Smooth muscle cell (in vitro differentiated cells): Measurements from ENCODE around the gene STK32B. TPM values are rescaled to one million over a fixed set of nuclear protein-coding genes. Genes with fewer than 3 reads are reported as not detected.
"Not testable (repeated sequence)": the region's sequence is repeated elsewhere in the genome, so short reads cannot be mapped to it uniquely, and the experiment has no call there.

Experiments
- DNase-seq: peaks from one replicate; lab custom pipeline; 2025; ENCODE audit not compliant: unreplicated experiment; lab: John Stamatoyannopoulos, UW
- H2AFZ ChIP-seq: fragments of 200-600 bp; sonication (generic); 2 replicates; pipeline ENCODE4 v1.6.0; 2016; ENCODE audit warnings: antibody characterized with exemption, low read depth, mild to moderate bottlenecking
- H3F3A ChIP-seq: fragments of 200-600 bp; sonication (generic); 2 replicates; pipeline ENCODE4 v1.6.0; 2017; ENCODE audit warnings: antibody characterized with exemption, low read depth
- H3K27ac ChIP-seq: fragments of 200-600 bp; sonication (generic); 2 replicates; pipeline ENCODE4 v1.5.1; 2016; ENCODE audit warnings: low read depth, mild to moderate bottlenecking
- H3K27me3 ChIP-seq: fragments of 200-600 bp; sonication (generic); 2 replicates; pipeline ENCODE4 v1.6.1; 2016; ENCODE audit warnings: low read depth, mild to moderate bottlenecking
- H3K36me3 ChIP-seq: fragments of 200-600 bp; sonication (generic); 2 replicates; pipeline ENCODE4 v1.5.1; 2016; ENCODE audit warnings: low read depth
- H3K4me1 ChIP-seq: fragments of 200-600 bp; sonication (generic); 2 replicates; pipeline ENCODE4 v1.5.1; 2016; ENCODE audit warnings: low read depth
- H3K4me2 ChIP-seq: fragments of 200-600 bp; sonication (generic); 2 replicates; pipeline ENCODE4 v1.6.0; 2016; ENCODE audit warnings: mild to moderate bottlenecking
- H3K4me3 ChIP-seq: fragments of 200-600 bp; sonication (generic); 2 replicates; pipeline ENCODE4 v1.5.1; 2016; ENCODE audit warnings: mild to moderate bottlenecking
- H3K79me2 ChIP-seq: fragments of 200-600 bp; sonication (generic); 2 replicates; pipeline ENCODE4 v1.6.0; 2016; ENCODE audit warnings: low read depth, mild to moderate bottlenecking
- H3K9ac ChIP-seq: fragments of 200-600 bp; sonication (generic); 2 replicates; pipeline ENCODE4 v1.6.0; 2016; ENCODE audit warnings: low read depth
- H3K9me3 ChIP-seq: fragments of 200-600 bp; sonication (generic); replicated peaks from 2 replicates; pipeline ENCODE4 v1.5.1; 2016; ENCODE audit warnings: low read depth
- H4K20me1 ChIP-seq: fragments of 200-600 bp; sonication (generic); 2 replicates; pipeline ENCODE4 v1.6.0; 2016; ENCODE audit warnings: low read depth
- WGBS: methylation state at CpG from one replicate; pipeline ENCODE4 v1.1.7; 2016; ENCODE audit warnings: low lambda C conversion rate; 5-methylcytosine and 5-hydroxymethylcytosine counted together
- polyA plus RNA-seq: library from polyadenylated mRNA; unstranded; fragments of >200 nt; fragmentation: Nextera tagmentation; extraction: Ambion mirVana; gene quantifications from 2 replicates; pipeline ENCODE4 v1.2.1, GENCODE V29; 2016
- total RNA-seq: library from RNA; depleted of rRNA; stranded (reverse); fragments of >200 nt; gene quantifications from 2 replicates; pipeline ENCODE4 v1.2.3, GENCODE V29; 2014
- TF ChIP-seq, protein P1 (sequence below): fragments of 200-600 bp; sonication (generic); IDR thresholded peaks from 2 replicates; pipeline ENCODE4 v1.5.1; 2017; ENCODE audit warnings: borderline replicate concordance, mild to moderate bottlenecking, antibody characterized with exemption; ENCODE audit not compliant: insufficient read depth, poor library complexity, severe bottlenecking

STK32B gene
- total and polyA plus RNA-seq, 2 experiments from 2014 or later: 3.5 to 4.0 TPM

DNA sequence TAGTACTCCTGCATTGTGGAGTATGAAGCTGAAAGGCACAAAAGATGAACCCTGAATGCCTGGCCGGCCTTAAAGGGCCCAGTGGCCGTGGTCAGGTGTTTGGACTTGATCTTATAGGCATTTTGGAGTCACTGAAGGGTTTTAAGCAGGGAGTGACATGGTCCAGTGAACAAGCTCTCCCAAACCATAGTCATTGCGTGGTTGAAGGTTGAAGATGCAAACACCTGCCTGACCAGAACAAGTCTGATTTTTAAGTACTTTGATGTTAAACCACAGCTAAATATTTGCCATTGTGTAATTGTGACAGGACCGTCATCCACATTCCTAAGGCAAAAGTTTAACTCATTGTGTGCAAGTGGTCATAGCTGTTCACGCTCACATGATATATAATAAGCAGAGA, 3.3 kb downstream of the STK32B start:
- 72% methylated on average over 5 of the region's 5 CpGs for WGBS
- Histone ChIP-seq H3K27ac (no peak overlapping the region), H3K36me3 (no peaks in the 10 kb centered on the region), H3K27me3 (peaks cover 5% of the 10 kb centered on the region), H3K9ac (no peak overlapping the region), H3K9me3 (no peaks in the 10 kb centered on the region), H3F3A (no peaks in the 10 kb centered on the region), H3K4me2 (no peak overlapping the region), H4K20me1 (no peaks in the 10 kb centered on the region), H3K79me2 (no peaks in the 10 kb centered on the region), H3K4me1 (peaks cover 5% of the 10 kb centered on the region), H2AFZ (no peak overlapping the region), H3K4me3 (no peak overlapping the region)
- no peak for DNase-seq
- TF ChIP-seq, protein P1, sequence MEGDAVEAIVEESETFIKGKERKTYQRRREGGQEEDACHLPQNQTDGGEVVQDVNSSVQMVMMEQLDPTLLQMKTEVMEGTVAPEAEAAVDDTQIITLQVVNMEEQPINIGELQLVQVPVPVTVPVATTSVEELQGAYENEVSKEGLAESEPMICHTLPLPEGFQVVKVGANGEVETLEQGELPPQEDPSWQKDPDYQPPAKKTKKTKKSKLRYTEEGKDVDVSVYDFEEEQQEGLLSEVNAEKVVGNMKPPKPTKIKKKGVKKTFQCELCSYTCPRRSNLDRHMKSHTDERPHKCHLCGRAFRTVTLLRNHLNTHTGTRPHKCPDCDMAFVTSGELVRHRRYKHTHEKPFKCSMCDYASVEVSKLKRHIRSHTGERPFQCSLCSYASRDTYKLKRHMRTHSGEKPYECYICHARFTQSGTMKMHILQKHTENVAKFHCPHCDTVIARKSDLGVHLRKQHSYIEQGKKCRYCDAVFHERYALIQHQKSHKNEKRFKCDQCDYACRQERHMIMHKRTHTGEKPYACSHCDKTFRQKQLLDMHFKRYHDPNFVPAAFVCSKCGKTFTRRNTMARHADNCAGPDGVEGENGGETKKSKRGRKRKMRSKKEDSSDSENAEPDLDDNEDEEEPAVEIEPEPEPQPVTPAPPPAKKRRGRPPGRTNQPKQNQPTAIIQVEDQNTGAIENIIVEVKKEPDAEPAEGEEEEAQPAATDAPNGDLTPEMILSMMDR: no peak

GRCh38 chr4:5055411-5055810, 4.1 kb downstream of the STK32B start:
- no peak for DNase-seq
- Histone ChIP-seq H3K27me3 (peaks cover 5% of the 10 kb centered on the region), H3K9ac (no peak overlapping the region), H3K27ac (no peak overlapping the region), H3K36me3 (no peaks in the 10 kb centered on the region), H3F3A (no peaks in the 10 kb centered on the region), H2AFZ (no peak overlapping the region), H3K79me2 (no peaks in the 10 kb centered on the region), H3K9me3 (peaks cover 4% of the 10 kb centered on the region), H3K4me2 (no peak overlapping the region), H3K4me3 (no peak overlapping the region), H3K4me1 (peaks cover 5% of the 10 kb centered on the region), H4K20me1 (no peaks in the 10 kb centered on the region)
- TF ChIP-seq, protein P1: no peak
- WGBS: 76% methylated on average over 5 of the region's 5 CpGs

GRCh38 chr4:5066101-5066500, 14.8 kb downstream of the STK32B start:
- WGBS: 80% methylated on average over 3 of the region's 3 CpGs

DNA sequence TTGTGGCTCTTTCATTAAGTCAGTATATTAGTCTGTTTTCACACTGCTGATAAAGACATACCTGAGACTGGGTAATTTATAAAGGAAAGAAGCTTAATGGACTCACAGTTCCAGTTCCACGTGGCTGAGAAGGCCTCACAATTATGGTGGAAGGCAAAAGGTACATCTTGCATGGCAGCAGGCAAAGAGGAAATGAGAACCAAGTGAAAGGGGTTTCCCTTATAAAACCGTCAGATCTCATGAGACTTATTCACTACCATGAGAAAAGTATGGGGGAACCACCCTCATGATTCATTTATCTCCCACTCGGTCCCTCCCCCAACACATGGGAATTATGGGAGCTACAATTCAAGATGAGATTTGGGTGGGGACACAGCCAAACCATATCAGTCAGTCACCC, 15.7 kb downstream of the STK32B start:
- H3K4me3 ChIP-seq, H3K9me3 ChIP-seq, H4K20me1 ChIP-seq, DNase-seq, H3K9ac ChIP-seq, H3F3A ChIP-seq, H3K4me2 ChIP-seq, H3K27ac ChIP-seq, H3K36me3 ChIP-seq, H3K27me3 ChIP-seq, H3K79me2 ChIP-seq, H3K4me1 ChIP-seq, H2AFZ ChIP-seq: not testable (repeated sequence)
- WGBS: 86% methylated on average over 3 of the region's 3 CpGs

More at GRCh38 chr4:5066101-5066500, 14.8 kb downstream of the STK32B start:
- no peaks in the 10 kb centered on the region for H3K36me3 ChIP-seq
- no peak overlapping the region for H3K9ac ChIP-seq
- H3F3A ChIP-seq: no peaks in the 10 kb centered on the region
- TF ChIP-seq, protein P1: no peak
- no peaks in the 10 kb centered on the region for H4K20me1 ChIP-seq
- no peak overlapping the region for H3K4me2 ChIP-seq
- H2AFZ ChIP-seq: no peak overlapping the region
- no peak overlapping the region for H3K27ac ChIP-seq
- H3K79me2 ChIP-seq: no peaks in the 10 kb centered on the region
- DNase-seq: no peak
- no peaks in the 10 kb centered on the region for H3K27me3 ChIP-seq
- H3K4me3 ChIP-seq: no peak overlapping the region
- no peaks in the 10 kb centered on the region for H3K9me3 ChIP-seq
- H3K4me1 ChIP-seq: no peaks in the 10 kb centered on the region
